Mesothelial cell of epicardium (in vitro differentiated cells): ENCODE measurements around the gene HIP1R. TPM values are rescaled to one million over a fixed set of nuclear protein-coding genes. Genes with fewer than 3 reads are reported as not detected.

ENCODE experiments used
- DNase-seq, 2 experiments: peaks; one replicate each; pipeline ENCODE4 v3.0.0; 2021; ENCODE audit warnings: low spot score in 2 of 2; ENCODE audit not compliant: unreplicated experiment in 2 of 2
- H3K27ac Mint-ChIP-seq: 2 replicates; pipeline ENCODE4 v1.8.0; 2021; ENCODE audit warnings: mixed read lengths
- H3K27me3 Mint-ChIP-seq: 2 replicates; pipeline ENCODE4 v1.8.0; 2021; ENCODE audit warnings: low read depth, mixed read lengths
- H3K36me3 Mint-ChIP-seq: 2 replicates; pipeline ENCODE4 v1.8.0; 2021; ENCODE audit warnings: mixed read lengths
- H3K4me1 Mint-ChIP-seq: 2 replicates; pipeline ENCODE4 v1.8.0; 2021; ENCODE audit warnings: mixed read lengths
- H3K4me3 Mint-ChIP-seq: 2 replicates; pipeline ENCODE4 v1.8.0; 2021; ENCODE audit warnings: mild to moderate bottlenecking, moderate library complexity, mixed read lengths
- H3K9me3 Mint-ChIP-seq: 2 replicates; pipeline ENCODE4 v1.8.0; 2021; ENCODE audit warnings: mixed read lengths
- CTCF ChIP-seq: fragments of 200-600 bp; sonication (generic); IDR thresholded peaks from one replicate; pipeline ENCODE4 v1.5.0; 2021; ENCODE audit warnings: antibody characterized with exemption; ENCODE audit not compliant: unreplicated experiment
- total RNA-seq: library from RNA; stranded (reverse); gene quantifications from 3 replicates; pipeline ENCODE4 v1.2.1, GENCODE V29; 2021

Gene HIP1R
- total RNA-seq, 1 donor from 2014 or later, result 40.9 TPM

- Mint-ChIP-seq H3K4me3 (no peak overlapping the region), H3K4me1 (peaks cover 37% of the 10 kb centered on the region), H3K36me3 (peaks cover 14% of the 10 kb centered on the region), H3K9me3 (no peaks in the 10 kb centered on the region), H3K27ac (no peak overlapping the region), H3K27me3 (no peaks in the 10 kb centered on the region)
- no peak for DNase-seq
- TF ChIP-seq CTCF, result no peak
Observed at GRCh38 chr12:122869207-122869973, 34.1 kb downstream of the HIP1R start.

- Mint-ChIP-seq H3K4me1 (peaks cover 39% of the 10 kb centered on the region), H3K4me3 (no peak overlapping the region), H3K27ac (peak overlapping the region; percentile 66), H3K9me3 (no peaks in the 10 kb centered on the region), H3K27me3 (no peaks in the 10 kb centered on the region), H3K36me3 (peaks cover 13% of the 10 kb centered on the region)
- TF ChIP-seq CTCF, result no peak
- no peak for DNase-seq
Observed at GRCh38 chr12:122870163-122870842, 35.0 kb downstream of the HIP1R start.

- peak overlapping the region; percentile 92 for H3K27ac Mint-ChIP-seq
- TF ChIP-seq CTCF, result no peak
- no peak for DNase-seq
- peak overlapping the region; percentile 52 for H3K4me3 Mint-ChIP-seq
- H3K9me3 Mint-ChIP-seq, result no peaks in the 10 kb centered on the region
- H3K27me3 Mint-ChIP-seq, result no peaks in the 10 kb centered on the region
- peaks cover 45% of the 10 kb centered on the region for H3K4me1 Mint-ChIP-seq
- peaks cover 13% of the 10 kb centered on the region for H3K36me3 Mint-ChIP-seq
Observed at GRCh38 chr12:122870867-122871664, 35.8 kb downstream of the HIP1R start.

GRCh38 chr12:122871851-122872780 is 36.9 kb downstream of the HIP1R start:
- Mint-ChIP-seq H3K27me3 (no peaks in the 10 kb centered on the region), H3K4me1 (peaks cover 49% of the 10 kb centered on the region), H3K4me3 (peak overlapping the region; percentile 52), H3K9me3 (no peaks in the 10 kb centered on the region), H3K27ac (peak overlapping the region; percentile 92), H3K36me3 (peaks cover 13% of the 10 kb centered on the region)
- no peak for TF ChIP-seq CTCF
- no peak for DNase-seq
